HG03108 (cell line): ENCODE data around the gene BMP2.

Experiments used
- ATAC-seq: cut with Tn5 transposase; IDR thresholded peaks from one replicate; pipeline ENCODE4 v1.9.1; 2021; ENCODE audit warnings: moderate library complexity; ENCODE audit not compliant: unreplicated experiment

Gene BMP2

GRCh38 chr20:6767536-6768227 is at the start of gene BMP2:
Gene BMP2, plus strand, starts transcription at chr20:6767686. Its CDS starts 2,441 bp downstream, at chr20:6770127.
- ATAC-seq: no peak

- no peak for ATAC-seq
Measured at GRCh38 chr20:6718662-6719368, 48.7 kb upstream of the BMP2 start.

GRCh38 chr20:6719369-6719721 is 48.1 kb upstream of the BMP2 start:
- ATAC-seq: no peak

GRCh38 chr20:6726761-6727160 is 40.7 kb upstream of the BMP2 start:
- ATAC-seq: no peak

- no peak for ATAC-seq
Measured at GRCh38 chr20:6730672-6731328, 36.7 kb upstream of the BMP2 start.

GRCh38 chr20:6732001-6732447 is 35.5 kb upstream of the BMP2 start:
- no peak for ATAC-seq

GRCh38 chr20:6732851-6733250 is 34.6 kb upstream of the BMP2 start:
- no peak for ATAC-seq

- no peak for ATAC-seq
Measured at GRCh38 chr20:6733965-6734364, 33.5 kb upstream of the BMP2 start.

- no peak for ATAC-seq
Measured at GRCh38 chr20:6735942-6736845, 31.3 kb upstream of the BMP2 start.

GRCh38 chr20:6739406-6739805 is 28.1 kb upstream of the BMP2 start:
- ATAC-seq: no peak

GRCh38 chr20:6740096-6740495 is 27.4 kb upstream of the BMP2 start:
- ATAC-seq: no peak

GRCh38 chr20:6744180-6744579 is 23.3 kb upstream of the BMP2 start:
- ATAC-seq: no peak

GRCh38 chr20:6744805-6745204 is 22.7 kb upstream of the BMP2 start:
- no peak for ATAC-seq

- ATAC-seq: no peak
Measured at GRCh38 chr20:6746901-6747609, 20.4 kb upstream of the BMP2 start.

GRCh38 chr20:6750438-6750837 is 17.0 kb upstream of the BMP2 start:
- ATAC-seq: no peak

- no peak for ATAC-seq
Measured at GRCh38 chr20:6756693-6757595, 10.5 kb upstream of the BMP2 start.

- no peak for ATAC-seq
Measured at GRCh38 chr20:6764619-6765018, 2.9 kb upstream of the BMP2 start.

- no peak for ATAC-seq
Measured at GRCh38 chr20:6765469-6766058, 1.9 kb upstream of the BMP2 start.

GRCh38 chr20:6766433-6766832 is 1.1 kb upstream of the BMP2 start:
- ATAC-seq: no peak
